Heart right ventricle (tissue), 16 donors: ENCODE measurements around the gene GSTO1. TPM values are rescaled to one million over a fixed set of nuclear protein-coding genes. Genes with fewer than 3 reads are reported as not detected.

ENCODE experiments used
- ATAC-seq, 8 donors: fragments of 200-7000 bp; cut with Tn5 transposase; one replicate each; pipeline ENCODE4 v1.9.1; 2020; ENCODE audit warnings: mild to moderate bottlenecking in 8 of 8, moderate library complexity in 8 of 8, moderate number of reproducible peaks in 1 of 8
- DNase-seq, 2 donors: peaks; one replicate each; pipeline ENCODE4 v3.0.0-alpha.2; 2020
- H3K27ac ChIP-seq, 10 donors: fragments of 200-600 bp; sonication (generic) in 2 of 10; one replicate each; pipeline versions ENCODE4 v1.5.0 to v1.8.0; 2020 to 2022; ENCODE audit warnings: mild to moderate bottlenecking in 3 of 10
- H3K27me3 ChIP-seq, 7 donors: fragments of 200-600 bp; one replicate each; pipeline ENCODE4 v1.8.0; 2021 to 2022; ENCODE audit warnings: mild to moderate bottlenecking in 2 of 7
- H3K36me3 ChIP-seq, 9 donors: fragments of 200-600 bp; sonication (generic) in 1 of 9; one replicate each; pipeline versions ENCODE4 v1.5.0 to v1.8.0; 2020 to 2022; ENCODE audit warnings: mild to moderate bottlenecking in 2 of 9
- H3K4me1 ChIP-seq, 9 donors: fragments of 200-600 bp; sonication (generic) in 1 of 9; one replicate each; pipeline versions ENCODE4 v1.5.0 to v1.8.0; 2020 to 2022; ENCODE audit warnings: mild to moderate bottlenecking in 4 of 9
- H3K4me3 ChIP-seq, 10 donors: fragments of 200-600 bp; sonication (generic) in 2 of 10; one replicate each; pipeline versions ENCODE4 v1.5.0 to v1.8.0; 2020 to 2022; ENCODE audit warnings: mild to moderate bottlenecking in 7 of 10, moderate library complexity in 2 of 10
- H3K9me3 ChIP-seq, 11 donors: fragments of 200-600 bp in 10 of 11; sonication (generic) in 2 of 11; one replicate each; pipeline versions ENCODE4 v1.5.0 to v1.8.0; 2013 to 2022; ENCODE audit warnings: mild to moderate bottlenecking in 2 of 11, control low read depth in 1 of 11, moderate library complexity in 1 of 11
- WGBS, 2 donors: extraction: QIAGEN DNeasy Blood & Tissue Kit; methylation state at CpG; one replicate each; pipeline ENCODE4 v1.1.7; 2013; ENCODE audit warnings: inconsistent platforms in 1 of 2; 5-methylcytosine and 5-hydroxymethylcytosine counted together
- intact Hi-C, 10 donors: fragments of 100-400 bp; cut with DNase I; formaldehyde crosslinking; loops; one replicate each; pipeline versions ENCODE4 v1.11.1 to v1.14.2; 2022
- polyA plus RNA-seq, 2 donors: library from polyadenylated mRNA; stranded (reverse); fragments of 200-250 nt; gene quantifications; one replicate each; pipeline ENCODE4 v1.2.3, GENCODE V29; 2013
- total RNA-seq, 10 donors: library from RNA; stranded (reverse); fragmentation: NEBNext Ultra II Directional in 3 of 10; extraction: Animal tissue kit (Norgen Biotek cat#: 25700) in 3 of 10; gene quantifications; one replicate each; pipeline versions ENCODE4 v1.2.1 to v1.2.4, GENCODE V29; 2021 to 2023
- TF ChIP-seq, protein P1 (sequence below), 9 donors: fragments of 200-600 bp; sonication (generic) in 2 of 9; IDR thresholded peaks; one replicate each; pipeline versions ENCODE4 v1.5.0 to v1.8.0; 2021 to 2022; ENCODE audit warnings: antibody characterized with exemption in 9 of 9, mild to moderate bottlenecking in 5 of 9, moderate library complexity in 1 of 9
- donor health status: Arrhythmogenic right ventricular cardiomyopathy.
- donor health status: ischemic (EF 13 %, LVEDD 7.1; RV severe dilation, severe dysfunction).
- donor health status: healthy with polysubstance abuse.
- donor health status: DM: no; HTN: yes; CAD: no.
- donor health status: DM: no; HTN: no; CAD: no.
- donor health status: ischemic (EF 25% LVEDD 6.9; RV normal size, moderate dysfunction).
- donor health status: ischemic (EF 25% LVEDD 5.7; RV mildly dilated, moderate dysfunction).
- donor health status: healthy.
- donor health status: DM: yes; HTN: yes; CAD: no.
- donor health status: Ischemic cardiomyopathy.
- donor health status: ischemic (EF 35%, LVEDD 5.7; RV mildly dilated, moderate dysfunction).
- donor health status: nonischemic (EF 11% LVEDD 7.7; RV severe dilation, severe dysfunction).
- donor health status: DM: yes; HTN: yes; CAD: no.
- donor health status: PGD.
- donor health status: ischemic (EF 29% LVEDD 5.4; RV normal size, mild dysfunction).
- donor health status: nonischemic (EF 23%, LVEDD 6.1; RV moderate dilation, normal function).

Gene GSTO1
- total and polyA plus RNA-seq, 12 donors, result 161 to 570 (median 226) TPM

GRCh38 chr10:104230490-104230889, 24.2 kb upstream of the GSTO1 start:
- intact Hi-C loops, result no loop called here
- H3K9me3 ChIP-seq, result peaks cover 0 to 12% (median 3%) of the 10 kb centered on the region in 11 donors
- ATAC-seq (no peak), DNase-seq (no peak)
- no peak overlapping the region for H3K4me3 ChIP-seq
- TF ChIP-seq, protein P1, sequence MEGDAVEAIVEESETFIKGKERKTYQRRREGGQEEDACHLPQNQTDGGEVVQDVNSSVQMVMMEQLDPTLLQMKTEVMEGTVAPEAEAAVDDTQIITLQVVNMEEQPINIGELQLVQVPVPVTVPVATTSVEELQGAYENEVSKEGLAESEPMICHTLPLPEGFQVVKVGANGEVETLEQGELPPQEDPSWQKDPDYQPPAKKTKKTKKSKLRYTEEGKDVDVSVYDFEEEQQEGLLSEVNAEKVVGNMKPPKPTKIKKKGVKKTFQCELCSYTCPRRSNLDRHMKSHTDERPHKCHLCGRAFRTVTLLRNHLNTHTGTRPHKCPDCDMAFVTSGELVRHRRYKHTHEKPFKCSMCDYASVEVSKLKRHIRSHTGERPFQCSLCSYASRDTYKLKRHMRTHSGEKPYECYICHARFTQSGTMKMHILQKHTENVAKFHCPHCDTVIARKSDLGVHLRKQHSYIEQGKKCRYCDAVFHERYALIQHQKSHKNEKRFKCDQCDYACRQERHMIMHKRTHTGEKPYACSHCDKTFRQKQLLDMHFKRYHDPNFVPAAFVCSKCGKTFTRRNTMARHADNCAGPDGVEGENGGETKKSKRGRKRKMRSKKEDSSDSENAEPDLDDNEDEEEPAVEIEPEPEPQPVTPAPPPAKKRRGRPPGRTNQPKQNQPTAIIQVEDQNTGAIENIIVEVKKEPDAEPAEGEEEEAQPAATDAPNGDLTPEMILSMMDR (IDR thresholded peaks at IDR 0.05), result no peak
- H3K4me1 ChIP-seq, result peaks cover 0 to 14% (median 9%) of the 10 kb centered on the region in 9 donors
- peaks cover 0 to 4% (median 0%) of the 10 kb centered on the region in 7 donors for H3K27me3 ChIP-seq
- H3K27ac ChIP-seq, result no peak overlapping the region
- H3K36me3 ChIP-seq, result no peaks in the 10 kb centered on the region
- WGBS, 2 donors, result 76 to 83% methylated on average over 4 of the region's 4 CpGs

- peak; percentile 99 for DNase-seq
- intact Hi-C loops, result no loop called here
- Histone ChIP-seq H3K27ac (peak within 1 kb of the TSS in 5 of 10 donors; percentile 14 to 56 (median 44)), H3K27me3 (peaks cover 0 to 9% (median 0%) of the 10 kb centered on the region in 7 donors), H3K36me3 (no peaks in the 10 kb centered on the region), H3K4me1 (peaks cover 0 to 14% (median 9%) of the 10 kb centered on the region in 9 donors), H3K9me3 (peaks cover 0 to 14% (median 3%) of the 10 kb centered on the region in 11 donors), H3K4me3 (peak within 1 kb of the TSS; percentile 68 to 99 (median 90))
- ATAC-seq, result peak; percentile 100
- TF ChIP-seq, protein P1 (IDR thresholded peaks at IDR 0.05), result no peak
- WGBS, 2 donors, result 0 to 1% methylated on average over 59 to 60 of the region's 60 CpGs
These were observed 22.7 kb upstream of the GSTO1 start, which contains the start of gene CFAP43 for GRCh38 chr10:104231784-104232612. TSS of gene CFAP43 (minus strand) at chr10:104232364. CDS start at chr10:104232246, 118 bp downstream.

- WGBS, 2 donors, result 14 to 16% methylated on average over 20 of the region's 20 CpGs
- TF ChIP-seq, protein P1 (IDR thresholded peaks at IDR 0.05), result no peak
- peak; percentile 15 to 57 (median 25) for ATAC-seq
- Histone ChIP-seq H3K4me3 (peak overlapping the region; percentile 68 to 99 (median 90)), H3K27me3 (peaks cover 0 to 9% (median 0%) of the 10 kb centered on the region in 7 donors), H3K4me1 (peaks cover 0 to 14% (median 9%) of the 10 kb centered on the region in 9 donors), H3K9me3 (peaks cover 0 to 14% (median 3%) of the 10 kb centered on the region in 11 donors), H3K36me3 (no peaks in the 10 kb centered on the region), H3K27ac (no peak overlapping the region)
- intact Hi-C loops, result no loop called here
- no peak for DNase-seq
These were observed 22.0 kb upstream of the GSTO1 start for GRCh38 chr10:104232613-104233102.

DNA sequence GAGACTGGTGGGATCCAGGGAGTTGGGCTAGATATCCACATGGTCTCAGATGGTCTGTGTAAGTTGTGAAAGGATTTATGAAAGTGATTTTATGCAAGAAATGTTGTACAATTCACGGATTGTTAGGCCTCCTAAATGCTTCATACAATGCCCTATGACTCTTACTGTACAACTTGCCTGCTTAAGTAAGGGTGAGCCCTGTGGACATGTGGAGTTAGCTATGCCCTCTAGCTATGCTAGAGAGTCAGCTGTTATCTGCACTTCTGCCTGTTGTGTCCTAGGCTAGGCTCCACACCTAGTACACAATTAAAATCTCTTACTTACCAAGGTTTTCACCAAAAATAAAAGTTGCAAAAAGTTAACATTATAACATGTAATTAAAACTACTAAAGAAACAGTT, 20.9 kb upstream of the GSTO1 start:
- no peak for DNase-seq
- Histone ChIP-seq H3K4me3 (no peak overlapping the region), H3K9me3 (peaks cover 0 to 14% (median 3%) of the 10 kb centered on the region in 11 donors), H3K4me1 (peaks cover 0 to 14% (median 9%) of the 10 kb centered on the region in 9 donors), H3K27me3 (peaks cover 0 to 9% (median 0%) of the 10 kb centered on the region in 7 donors), H3K27ac (no peak overlapping the region), H3K36me3 (no peaks in the 10 kb centered on the region)
- TF ChIP-seq, protein P1 (IDR thresholded peaks at IDR 0.05), result no peak
- 83 to 87% methylated on average over 1 of the region's 1 CpG for WGBS, 2 donors
- intact Hi-C loops, result no loop called here
- no peak for ATAC-seq
